ENCODE data around the gene ATG101.

GRCh38 chr12:52027085-52027843, 42.5 kb upstream of the ATG101 start:
- no peak for TF ChIP-seq POLR2A (IDR thresholded peaks at IDR 0.05)
- TF ChIP-seq, protein P1, sequence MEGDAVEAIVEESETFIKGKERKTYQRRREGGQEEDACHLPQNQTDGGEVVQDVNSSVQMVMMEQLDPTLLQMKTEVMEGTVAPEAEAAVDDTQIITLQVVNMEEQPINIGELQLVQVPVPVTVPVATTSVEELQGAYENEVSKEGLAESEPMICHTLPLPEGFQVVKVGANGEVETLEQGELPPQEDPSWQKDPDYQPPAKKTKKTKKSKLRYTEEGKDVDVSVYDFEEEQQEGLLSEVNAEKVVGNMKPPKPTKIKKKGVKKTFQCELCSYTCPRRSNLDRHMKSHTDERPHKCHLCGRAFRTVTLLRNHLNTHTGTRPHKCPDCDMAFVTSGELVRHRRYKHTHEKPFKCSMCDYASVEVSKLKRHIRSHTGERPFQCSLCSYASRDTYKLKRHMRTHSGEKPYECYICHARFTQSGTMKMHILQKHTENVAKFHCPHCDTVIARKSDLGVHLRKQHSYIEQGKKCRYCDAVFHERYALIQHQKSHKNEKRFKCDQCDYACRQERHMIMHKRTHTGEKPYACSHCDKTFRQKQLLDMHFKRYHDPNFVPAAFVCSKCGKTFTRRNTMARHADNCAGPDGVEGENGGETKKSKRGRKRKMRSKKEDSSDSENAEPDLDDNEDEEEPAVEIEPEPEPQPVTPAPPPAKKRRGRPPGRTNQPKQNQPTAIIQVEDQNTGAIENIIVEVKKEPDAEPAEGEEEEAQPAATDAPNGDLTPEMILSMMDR (IDR thresholded peaks at IDR 0.05) = no peak
- TF ChIP-seq EP300 (IDR thresholded peaks at IDR 0.05) = no peak
